Myocyte (in vitro differentiated cells): ENCODE measurements around the gene DAW1. TPM values are rescaled to one million over a fixed set of nuclear protein-coding genes. Genes with fewer than 3 reads are reported as not detected.

Experiments
- DNase-seq: peaks from one replicate; pipeline ENCODE4 v3.0.0-alpha.2; 2012; ENCODE audit warnings: low read depth
- total RNA-seq: library from RNA; depleted of rRNA; stranded (reverse); fragments of >200 nt; gene quantifications from 2 replicates; pipeline ENCODE4 v1.2.3, GENCODE V29; 2014

Gene DAW1
- total RNA-seq, 1 donor from 2014 or later, result not detected

DNA sequence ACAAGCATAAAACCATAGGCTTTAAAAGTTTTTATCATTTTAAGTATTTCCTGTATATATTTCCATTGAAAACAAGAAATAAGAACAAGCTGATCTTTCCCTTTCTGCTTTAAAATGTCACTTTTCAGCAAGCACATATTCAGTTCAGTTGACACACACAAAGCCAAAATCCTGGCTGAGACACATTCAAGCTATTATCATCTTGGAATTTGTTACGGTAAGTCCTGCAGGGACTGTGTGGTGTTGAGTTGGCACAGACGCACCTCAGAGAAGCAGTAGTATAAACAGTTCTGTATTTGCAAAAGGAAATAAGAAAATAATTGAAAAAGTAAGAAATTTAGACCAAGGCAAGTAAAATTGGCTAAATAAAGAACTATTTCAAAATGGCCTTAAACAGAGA, 10.4 kb upstream of the DAW1 start:
- DNase-seq, result no peak

DNA sequence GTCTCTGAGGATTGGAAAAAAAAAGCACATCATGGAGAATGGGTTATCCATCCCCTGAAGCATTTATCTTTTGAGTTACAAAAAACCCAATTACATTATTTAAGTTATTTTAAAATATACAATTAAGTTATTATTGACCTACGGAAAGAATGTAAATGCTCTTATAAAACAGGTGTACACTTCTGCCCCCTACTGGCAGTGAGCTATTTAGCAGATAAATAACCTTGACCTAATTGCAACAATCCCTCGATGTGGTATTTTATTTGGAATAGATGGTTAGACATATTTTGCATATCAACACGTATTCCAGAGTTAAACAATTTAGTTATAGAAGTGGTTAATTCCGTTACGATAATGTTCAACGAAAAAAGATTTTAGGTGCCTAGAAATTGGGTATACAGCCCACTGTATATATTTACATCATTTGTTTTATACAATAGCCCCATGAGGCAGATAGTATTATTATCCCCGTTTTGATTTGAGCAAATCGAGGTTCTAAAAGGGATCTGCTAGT, 9.1 kb upstream of the DAW1 start:
- DNase-seq, result peak; percentile 45

DNA sequence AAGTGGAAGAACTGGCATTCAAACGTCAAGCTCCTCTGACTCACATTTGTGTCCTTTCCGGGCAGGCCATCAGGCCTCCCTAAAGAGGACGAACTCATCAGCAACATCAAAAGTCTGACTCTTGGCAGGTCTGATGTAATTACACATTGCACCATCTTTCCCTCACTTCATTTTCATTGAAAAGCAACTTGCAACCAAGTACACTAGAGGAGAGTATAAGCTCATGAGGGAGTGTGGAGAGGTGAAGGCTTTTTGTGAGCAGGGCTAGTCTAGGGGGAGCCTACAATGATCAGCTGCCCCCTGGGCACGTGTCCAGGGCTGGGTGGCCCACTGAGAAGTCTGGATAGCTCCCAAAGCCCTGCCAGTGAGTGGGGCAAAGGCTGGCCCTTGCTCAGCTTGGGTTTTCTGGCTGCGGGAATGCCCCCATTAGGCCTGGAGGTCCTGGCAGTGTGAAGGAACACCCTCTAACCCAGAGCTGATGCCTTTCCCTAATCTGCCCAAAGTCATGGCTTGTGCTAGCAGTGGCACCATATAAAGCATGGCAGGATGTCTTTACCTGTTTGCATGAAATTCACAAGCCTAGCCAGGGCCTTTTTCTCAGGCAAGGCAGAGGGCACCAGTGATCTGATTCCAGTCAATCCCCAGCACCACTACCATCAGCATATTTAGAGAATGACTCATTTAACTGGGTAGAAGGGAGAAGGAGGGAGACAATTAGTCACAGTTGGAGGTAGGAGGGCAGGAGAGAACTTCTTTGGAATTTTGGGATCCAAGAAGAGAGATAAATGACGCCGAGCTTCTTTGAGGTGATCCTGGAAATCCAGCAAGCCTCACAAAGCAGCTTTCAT, 8.5 kb upstream of the DAW1 start:
- peak; percentile 60 for DNase-seq

DNA sequence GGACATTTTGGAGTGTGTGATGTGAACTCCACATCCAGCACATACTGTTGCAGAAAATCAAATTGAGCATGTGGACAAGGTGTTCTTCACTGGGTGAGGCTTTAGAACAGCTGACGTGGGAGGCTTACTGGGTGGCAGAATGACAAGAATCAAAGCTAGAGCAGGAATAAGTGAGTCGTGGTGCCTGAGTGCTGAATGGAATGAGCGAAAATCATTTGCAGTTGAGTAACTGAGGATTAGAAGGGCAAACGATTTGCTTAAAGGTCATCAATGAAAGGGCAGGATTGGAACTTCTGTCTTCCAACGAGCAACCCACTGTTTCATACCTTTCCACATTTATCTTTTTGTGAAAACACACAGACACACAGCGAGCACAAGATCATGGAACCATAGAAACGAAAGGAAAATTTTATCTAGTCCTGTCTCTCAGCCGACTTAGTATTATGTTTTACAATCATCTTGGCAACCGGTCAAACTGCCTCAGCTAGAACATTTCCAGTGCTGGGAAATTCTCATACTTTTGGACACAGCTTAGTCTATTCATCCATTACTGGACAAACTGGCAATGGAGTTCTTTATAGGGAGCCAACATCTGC, 7.2 kb upstream of the DAW1 start:
- DNase-seq, result peak; percentile 77

DNA sequence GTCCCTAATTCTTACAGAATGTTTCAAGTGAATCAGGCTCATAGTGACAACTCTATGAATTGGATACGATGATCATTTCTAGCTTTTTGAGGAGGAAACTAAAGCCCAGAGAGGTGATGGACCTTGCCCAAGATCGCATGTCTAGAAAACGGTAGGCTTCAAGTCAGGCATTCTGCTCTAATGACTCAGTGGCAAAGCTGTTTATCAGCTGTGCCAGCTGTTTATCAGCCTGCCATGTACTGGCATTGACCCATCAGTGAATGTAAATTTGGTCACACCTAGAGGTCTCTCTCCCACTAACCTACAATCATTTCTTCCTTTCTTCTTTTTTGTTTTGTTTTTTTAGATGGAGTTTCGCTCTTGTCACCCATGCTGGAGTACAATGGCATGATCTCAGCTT, 6.1 kb upstream of the DAW1 start:
- DNase-seq, result peak; percentile 40

DNA sequence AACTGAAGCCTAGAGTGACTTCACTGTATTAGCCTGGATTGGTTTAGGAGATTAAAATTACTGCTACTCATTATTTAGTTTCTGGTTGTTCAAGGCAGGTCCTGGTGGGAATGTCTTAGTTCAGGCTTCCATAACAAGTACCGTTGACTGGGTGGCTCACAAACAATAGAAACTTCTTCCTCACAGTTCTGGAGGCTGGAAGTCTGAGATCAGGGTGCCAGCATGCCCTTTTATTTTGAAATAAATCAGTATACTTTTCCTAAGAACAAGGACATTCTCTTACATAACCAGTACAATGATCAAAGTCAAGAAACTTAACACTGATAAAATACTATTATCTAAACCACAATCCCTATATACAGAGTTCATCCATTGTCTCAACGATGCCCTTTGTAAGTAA, 4.0 kb upstream of the DAW1 start:
- DNase-seq, result no peak

DNA sequence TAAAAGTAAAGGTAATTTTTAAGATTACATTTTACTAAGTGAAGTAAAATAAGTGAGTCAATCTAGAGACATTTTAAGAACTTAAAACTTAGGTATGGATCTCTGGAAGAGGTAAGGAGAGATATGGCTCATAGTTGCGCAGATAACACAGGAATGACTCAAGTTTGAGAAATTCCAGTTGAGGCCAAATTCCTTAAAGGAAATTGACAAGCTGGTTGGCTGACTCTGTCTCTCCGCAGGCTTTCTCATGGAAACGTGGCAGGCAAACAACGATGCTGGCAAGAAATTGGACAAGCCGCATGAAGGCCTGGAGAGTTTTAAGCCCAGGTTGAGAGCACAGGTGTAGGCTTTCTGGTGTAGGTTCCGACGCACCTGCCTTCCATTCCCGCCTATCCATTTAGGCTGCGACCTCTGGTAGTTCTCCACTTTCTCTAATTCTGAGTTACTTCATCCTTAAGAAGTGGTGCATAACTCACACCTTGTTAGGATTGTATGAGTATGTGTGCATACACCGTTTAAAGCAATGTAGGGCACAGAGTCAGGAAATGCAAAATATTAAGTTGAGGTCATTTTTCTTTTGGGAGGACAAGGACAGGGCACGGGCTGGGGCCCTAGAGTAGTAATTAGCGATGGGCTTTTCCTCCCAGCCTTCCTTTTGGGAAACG, 589 bp upstream of the DAW1 start:
- DNase-seq, result no peak

DNA sequence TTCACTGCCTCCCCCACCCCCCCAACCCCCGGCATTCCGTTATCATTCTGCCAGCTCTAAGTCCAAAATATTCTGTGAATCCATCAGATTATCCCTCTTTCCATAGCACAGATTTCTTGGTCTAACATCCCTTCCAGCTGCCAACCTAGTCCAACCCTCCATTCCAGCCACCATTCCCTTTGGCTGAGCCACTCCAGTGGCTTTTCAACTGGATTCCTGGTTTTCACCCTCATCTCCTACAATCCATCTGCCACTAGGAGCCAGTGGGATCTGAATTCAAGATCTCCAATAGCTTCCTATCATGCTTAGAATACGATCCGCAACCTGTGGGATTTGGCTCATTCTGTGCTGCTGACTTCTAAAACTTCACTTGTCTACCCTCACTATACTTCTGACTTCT, 1.2 kb downstream of the DAW1 start:
- DNase-seq, result no peak

DNA sequence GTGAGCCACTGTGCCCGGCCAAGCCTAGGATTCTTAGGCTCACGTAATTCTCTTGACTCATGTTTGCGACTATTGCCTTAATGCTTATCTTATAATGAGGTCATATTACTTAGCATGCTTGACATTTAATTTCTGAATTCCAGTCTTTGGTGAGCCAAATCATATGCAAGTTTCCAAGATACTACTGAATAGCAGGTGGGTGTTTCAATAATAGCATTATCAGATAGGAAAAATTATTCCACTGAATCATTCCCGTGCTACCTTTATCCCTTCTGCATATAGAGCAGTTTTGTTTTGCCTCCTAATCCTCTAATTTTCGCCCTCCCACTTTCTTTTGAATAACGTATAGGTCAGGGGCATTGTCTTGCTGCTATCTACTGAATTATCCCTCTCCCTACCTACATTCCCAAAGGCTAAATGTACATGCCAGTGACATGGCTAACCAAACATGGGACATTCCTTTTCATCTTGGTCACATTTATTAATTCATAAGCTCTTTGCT, 4.9 kb downstream of the DAW1 start:
- no peak for DNase-seq

DNA sequence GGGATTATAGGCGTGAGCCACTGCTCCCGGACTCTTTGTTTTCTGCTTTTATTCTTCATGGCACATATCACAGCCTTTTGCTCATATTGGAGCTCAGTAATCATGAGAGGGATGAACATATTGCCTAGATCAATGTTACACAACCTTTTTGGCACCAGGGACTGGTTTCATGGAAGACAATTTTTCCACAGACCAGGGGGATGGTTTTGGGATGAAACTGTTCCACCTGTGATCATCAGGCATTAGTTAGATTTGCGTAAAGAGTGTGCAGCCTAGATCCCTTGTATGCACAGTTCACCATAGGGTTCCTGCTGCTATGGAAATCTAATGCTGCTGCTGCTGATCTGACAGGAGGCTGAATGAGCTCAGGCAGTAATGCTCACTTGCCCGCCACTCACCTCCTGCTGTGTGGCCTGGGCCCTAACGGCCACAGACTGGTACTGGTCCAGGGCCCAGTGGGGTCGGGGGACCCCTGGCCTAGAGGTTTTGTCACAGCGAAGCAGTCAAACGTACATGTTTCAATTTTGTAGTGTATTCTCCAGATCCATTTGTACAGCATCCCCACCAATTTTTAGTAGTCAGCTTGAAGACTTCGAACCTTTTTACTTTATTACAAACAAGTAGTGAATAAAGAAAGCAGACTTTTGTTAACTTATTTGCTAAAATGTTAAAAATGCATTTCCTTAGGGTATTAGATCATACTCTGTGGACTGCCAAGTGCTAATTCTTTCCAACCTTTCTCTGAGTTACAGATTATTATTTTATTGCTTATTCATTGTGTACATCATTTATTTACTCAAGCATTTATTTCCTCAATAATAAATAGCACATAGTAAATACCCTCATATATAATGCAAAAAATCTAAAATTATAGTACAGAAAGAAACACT, 6.2 kb downstream of the DAW1 start:
- no peak for DNase-seq

DNA sequence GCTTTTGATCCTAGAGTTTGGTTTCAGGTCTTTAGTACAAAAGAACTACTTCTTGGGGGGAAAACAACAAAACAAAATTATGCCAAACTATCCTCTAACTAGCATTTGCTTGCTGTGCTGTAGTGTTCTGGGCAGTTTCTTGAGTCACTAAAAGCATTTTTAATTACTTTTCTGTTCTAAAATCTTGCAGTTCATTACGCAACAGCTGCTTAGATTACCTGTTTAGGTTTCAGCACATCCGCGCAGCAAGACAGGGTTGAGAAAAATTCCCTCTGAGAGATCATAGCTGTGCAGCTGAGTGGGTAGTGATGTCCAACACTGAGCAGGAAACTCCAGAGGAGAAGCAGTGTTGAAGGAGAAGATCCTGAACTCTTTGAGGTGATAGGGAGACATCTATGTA, 9.0 kb downstream of the DAW1 start:
- no peak for DNase-seq

DNA sequence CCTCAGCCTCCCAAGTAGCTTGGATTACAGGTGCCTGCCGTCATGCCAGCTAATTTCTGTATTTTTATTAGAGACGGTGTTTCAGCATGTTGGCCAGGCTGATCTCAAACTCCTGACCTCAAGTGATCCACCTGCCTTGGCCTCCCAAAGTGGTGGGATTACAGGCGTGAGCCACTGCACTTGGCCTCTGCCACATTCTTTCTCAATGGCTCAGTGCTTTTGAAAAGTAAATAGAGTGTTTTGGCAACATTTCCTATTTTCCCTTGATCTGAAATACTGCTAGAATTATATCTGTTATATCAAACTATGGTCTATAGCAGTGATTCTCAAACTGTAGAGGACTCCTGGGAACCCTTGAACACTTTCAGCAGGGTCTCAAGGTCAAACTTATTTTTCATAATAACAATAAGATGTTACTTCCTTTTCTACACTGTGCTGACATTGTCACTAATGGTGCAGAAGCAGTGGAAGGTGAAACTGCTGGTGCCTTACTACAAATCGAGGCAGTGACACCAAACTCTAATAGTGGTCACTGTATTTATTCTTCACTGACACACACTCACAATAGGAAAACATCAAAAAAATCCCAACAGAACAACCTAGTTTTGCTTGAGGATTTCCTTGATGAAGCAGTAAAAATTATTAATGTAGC, 10.6 kb downstream of the DAW1 start:
- no peak for DNase-seq

DNA sequence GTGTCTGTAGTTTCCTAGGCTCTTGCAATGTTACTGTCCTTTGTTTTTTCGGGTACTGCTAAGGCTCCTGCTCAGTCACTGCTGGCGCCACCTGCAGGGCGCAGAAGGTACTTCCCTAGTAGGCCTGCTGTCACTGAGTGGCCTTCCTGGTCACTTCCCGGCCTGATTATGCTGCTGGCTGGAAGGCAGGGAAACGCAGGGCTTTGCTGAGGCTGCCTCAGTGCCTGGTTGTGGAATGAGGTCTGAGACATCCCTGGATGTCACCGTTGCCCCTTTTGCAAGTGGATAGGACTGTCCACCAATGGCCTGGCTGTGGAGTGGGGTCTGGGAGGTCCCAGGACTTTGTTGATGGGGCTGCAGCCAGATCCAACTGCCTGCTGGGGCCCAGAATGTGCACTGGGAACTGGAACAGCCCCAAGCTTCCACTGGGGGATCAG, 13.1 kb downstream of the DAW1 start:
- DNase-seq, result peak; percentile 22

DNA sequence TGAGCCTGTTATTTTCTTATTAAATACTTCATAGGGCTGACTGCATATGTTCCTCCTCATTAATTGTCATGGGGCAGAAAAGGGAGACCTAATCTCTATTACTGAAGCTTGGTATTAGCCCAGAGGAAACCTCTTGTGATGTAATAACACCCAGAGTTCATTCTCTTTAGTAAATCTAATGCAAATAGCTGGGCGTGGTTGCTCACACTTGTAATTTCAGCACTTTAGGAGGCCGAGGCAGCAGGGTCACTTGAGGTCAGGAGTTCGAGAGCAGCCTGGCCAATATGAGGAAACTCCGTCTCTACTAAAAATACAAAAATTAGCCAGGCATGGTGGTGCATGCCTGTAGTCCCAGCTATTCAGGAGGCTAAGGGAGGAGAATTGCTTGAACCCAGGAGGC, 14.7 kb downstream of the DAW1 start:
- DNase-seq, result no peak

DNA sequence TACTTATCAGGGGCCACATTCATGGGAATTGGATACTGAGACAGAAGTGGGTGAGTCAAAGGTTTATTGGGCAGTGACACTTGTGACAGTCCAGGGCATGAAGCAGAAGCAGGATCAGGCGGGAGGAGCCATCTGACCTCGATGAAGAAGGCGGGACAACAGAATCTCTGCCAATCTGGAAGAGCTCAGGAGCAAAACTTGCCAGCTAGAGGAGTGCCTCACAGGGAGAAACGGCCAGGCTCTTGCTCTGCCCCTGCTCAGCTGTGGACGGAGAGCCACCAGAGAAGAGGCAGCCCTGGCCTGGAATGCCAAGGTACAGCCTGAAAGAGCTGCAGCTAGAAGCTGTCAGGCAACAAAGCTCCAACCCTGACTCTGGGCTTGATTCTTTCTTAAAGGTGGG, 16.9 kb downstream of the DAW1 start:
- no peak for DNase-seq

DNA sequence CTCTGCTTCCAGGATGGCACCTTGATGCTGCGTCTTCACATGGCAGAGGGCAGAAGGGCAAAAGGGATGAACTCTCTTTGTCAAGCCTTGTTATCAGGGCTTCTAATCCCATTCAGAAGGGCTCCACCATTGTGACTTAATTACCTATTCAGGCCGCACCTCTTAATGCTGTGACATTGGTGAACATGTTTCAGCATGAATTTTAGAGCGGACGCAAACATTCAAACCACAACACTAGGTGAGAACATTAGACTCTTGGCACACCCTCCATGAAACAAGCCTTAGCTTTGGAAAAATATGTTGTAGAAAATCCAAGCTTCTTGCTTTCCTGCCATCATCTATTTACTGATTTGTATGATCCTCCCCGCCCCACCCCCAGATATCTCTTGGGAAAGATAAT, 17.9 kb downstream of the DAW1 start:
- no peak for DNase-seq

DNA sequence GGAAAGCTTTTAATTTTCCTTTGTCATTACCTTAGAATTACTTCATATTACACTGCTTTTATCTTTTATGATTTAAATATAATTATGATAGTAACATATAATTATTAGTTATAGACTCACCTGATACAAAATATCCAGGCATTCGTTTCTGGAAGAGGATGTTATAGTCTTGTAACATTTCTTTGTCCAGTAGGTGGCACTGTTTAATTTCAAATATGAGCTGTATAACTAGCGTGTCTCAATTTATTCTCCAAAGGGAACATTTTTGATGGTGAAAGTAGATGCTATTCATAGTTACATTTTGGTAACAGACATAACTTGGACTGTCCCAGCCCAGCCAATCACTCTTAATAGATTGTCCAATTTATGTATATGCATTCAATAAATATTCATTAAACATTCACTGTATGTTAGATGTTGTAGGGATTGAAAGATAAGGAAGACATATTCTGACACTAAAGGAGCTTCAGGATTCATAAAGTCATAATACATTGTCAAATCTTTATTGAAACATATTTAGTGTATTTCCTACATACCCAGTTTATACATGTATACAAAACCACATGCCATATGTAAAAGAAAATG, 19.2 kb downstream of the DAW1 start:
- peak; percentile 72 for DNase-seq

DNA sequence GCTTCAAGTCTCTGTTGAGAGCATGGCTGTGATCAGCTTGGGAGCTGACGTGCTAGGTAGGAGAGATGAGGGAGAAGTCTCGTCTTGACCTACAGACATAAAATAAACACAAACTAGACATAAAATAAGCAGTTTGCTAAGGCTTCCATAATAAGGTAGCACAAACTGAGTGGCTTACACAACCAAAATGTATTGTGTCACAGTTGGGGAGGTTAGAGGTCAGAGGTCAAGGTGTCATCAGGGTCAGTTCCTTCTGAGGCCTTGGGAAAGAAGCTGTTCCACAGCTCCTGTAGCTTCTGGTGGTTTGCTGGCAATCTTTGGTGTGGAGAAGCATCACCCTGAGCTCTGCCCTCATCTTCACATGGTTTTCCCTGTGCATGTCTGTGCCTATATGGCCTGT, 20.2 kb downstream of the DAW1 start:
- DNase-seq, result no peak

DNA sequence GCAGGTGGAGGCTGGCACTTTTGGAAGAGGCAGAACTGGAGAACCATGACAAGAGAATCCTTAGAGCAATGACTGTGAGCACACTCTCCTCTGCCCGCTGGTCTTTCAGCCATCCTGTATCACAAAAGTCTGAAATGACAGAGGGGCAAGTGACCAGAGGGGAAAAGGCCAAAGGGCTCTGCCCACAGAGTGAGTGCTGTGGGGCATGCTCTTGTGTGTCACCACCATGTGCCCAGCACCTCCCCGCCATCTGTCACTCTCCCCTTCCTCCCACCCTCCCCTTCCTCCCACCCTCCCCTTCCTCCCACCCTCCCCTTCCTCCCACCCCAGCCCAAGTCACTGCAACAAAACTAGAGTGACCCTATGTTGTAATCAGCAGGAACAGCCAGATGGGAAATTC, 31.9 kb downstream of the DAW1 start:
- DNase-seq, result no peak

DNA sequence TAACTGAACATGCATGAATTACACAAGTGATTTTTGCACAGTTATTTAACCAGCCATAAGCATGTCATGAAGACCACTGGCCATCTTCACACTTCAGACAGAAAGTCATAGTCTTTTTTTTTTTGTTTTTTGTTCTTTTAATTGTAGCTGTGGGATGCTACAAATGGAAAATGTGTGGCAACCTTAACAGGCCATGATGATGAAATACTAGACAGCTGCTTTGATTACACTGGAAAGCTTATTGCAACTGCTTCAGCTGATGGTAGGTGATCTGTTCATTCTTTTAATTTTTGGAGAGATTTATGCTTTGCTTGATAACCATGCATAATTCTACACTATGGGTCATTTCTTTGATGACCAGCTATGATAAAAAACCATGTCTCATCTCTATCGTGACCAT, 35.6 kb downstream of the DAW1 start:
- DNase-seq, result no peak
